ENCODE data around the gene UFSP1.
"Not testable (repeated sequence)": the region's sequence is repeated elsewhere in the genome, so short reads cannot be mapped to it uniquely, and the experiment has no call there.

UFSP1 gene

GRCh38 chr7:100888988-100889750 is at the start of gene UFSP1:
Gene UFSP1 (minus strand): TSS chr7:100889715. CDS start chr7:100889271, 444 bp downstream.
- ChIA-PET CTCF (interaction anchor here (0.9 to 1.9 kb wide), 11 partner anchors 11 to 355 kb away, joined by 3 to 8 read pairs (median 4); partner anchors contain the start of genes FIS1, POP7 and SLC12A9), POLR2A (interaction anchor here (0.6 to 5.0 kb wide), 7 partner anchors 12 to 461 kb away, joined by 3 to 46 read pairs (median 4); partner anchors contain the start of genes SRRT and ZCWPW1)
- TF ChIP-seq CTCF (IDR thresholded peaks at IDR 0.05; ENCODE audit: control extremely low read depth, extremely low read depth, low read depth, missing control alignments) = no peak
- DNase-seq (ENCODE audit: extremely low spot score) = no peak

- CTCF ChIA-PET; DNase-seq (ENCODE audit: extremely low spot score); POLR2A ChIA-PET: not testable (repeated sequence)
Measured at GRCh38 chr7:100936167-100936566, 46.7 kb upstream of the UFSP1 start.

- DNase-seq (ENCODE audit: extremely low spot score); POLR2A ChIA-PET; CTCF ChIA-PET: not testable (repeated sequence)
Measured at GRCh38 chr7:100935381-100935780, 45.9 kb upstream of the UFSP1 start.

- DNase-seq (ENCODE audit: extremely low spot score) = no peak
- ChIA-PET POLR2A (no interaction called here), CTCF (no interaction called here)
- no peak for TF ChIP-seq CTCF (IDR thresholded peaks at IDR 0.05; ENCODE audit: control extremely low read depth, extremely low read depth, low read depth, missing control alignments)
Measured at GRCh38 chr7:100933734-100934133, 44.2 kb upstream of the UFSP1 start.

- no peak for DNase-seq (ENCODE audit: extremely low spot score)
- ChIA-PET CTCF (no interaction called here), POLR2A (no interaction called here)
- TF ChIP-seq CTCF (IDR thresholded peaks at IDR 0.05; ENCODE audit: control extremely low read depth, extremely low read depth, low read depth, missing control alignments) = no peak
Measured at GRCh38 chr7:100929808-100930174, 40.3 kb upstream of the UFSP1 start.

- CTCF ChIA-PET; DNase-seq (ENCODE audit: extremely low spot score); POLR2A ChIA-PET: not testable (repeated sequence)
Measured at GRCh38 chr7:100923616-100924015, 34.1 kb upstream of the UFSP1 start.

- no peak for TF ChIP-seq CTCF (IDR thresholded peaks at IDR 0.05; ENCODE audit: control extremely low read depth, extremely low read depth, low read depth, missing control alignments)
- ChIA-PET CTCF (interaction anchor here (1.0 kb wide), 1 partner anchor 195 kb away, joined by 3 read pairs; no protein-coding TSS in a partner anchor), POLR2A (no interaction called here)
- no peak for DNase-seq (ENCODE audit: extremely low spot score)
Measured at GRCh38 chr7:100921039-100921438, 31.5 kb upstream of the UFSP1 start.

GRCh38 chr7:100919779-100920437 is 30.4 kb upstream of the UFSP1 start:
- DNase-seq (ENCODE audit: extremely low spot score); CTCF ChIA-PET; POLR2A ChIA-PET: not testable (repeated sequence)

- DNase-seq (ENCODE audit: extremely low spot score); CTCF ChIA-PET; POLR2A ChIA-PET: not testable (repeated sequence)
Measured at GRCh38 chr7:100919335-100919734, 29.8 kb upstream of the UFSP1 start.
